ENCODE measurements around the gene POU5F1. TPM values are rescaled to one million over a fixed set of nuclear protein-coding genes. Genes with fewer than 3 reads are reported as not detected.

The POU5F1 gene
- polyA plus RNA-seq, 1 donor from 2014 or later, result not detected

GRCh38 chr6:31180500-31180899 lies 10.0 kb upstream of the POU5F1 start:
- Histone ChIP-seq H3K9me3 (ENCODE audit: low read length) (no peaks in the 10 kb centered on the region), H3K36me3 (ENCODE audit: insufficient read depth, low read length) (no peaks in the 10 kb centered on the region), H3K9me2 (ENCODE audit: insufficient read depth, low read length) (no peaks in the 10 kb centered on the region), H3K27me3 (ENCODE audit: insufficient read depth, low read depth, low read length) (no peaks in the 10 kb centered on the region), H4K20me1 (ENCODE audit: insufficient read depth) (no peaks in the 10 kb centered on the region), H3K9ac (ENCODE audit: low read length) (no peak overlapping the region), H3K27ac (ENCODE audit: low read length) (no peak overlapping the region), H2AFZ (ENCODE audit: low read depth, low read length) (no peak overlapping the region), H3K4me3 (ENCODE audit: low read length) (no peak overlapping the region), H3K4me2 (ENCODE audit: low read length) (no peak overlapping the region), H3K79me2 (replicated peaks; ENCODE audit: insufficient read depth, low read length) (no peaks in the 10 kb centered on the region), H3F3A (ENCODE audit: insufficient read depth, low read length, poor library complexity, severe bottlenecking) (no peaks in the 10 kb centered on the region)
- no peak for TF ChIP-seq EZH2 (IDR thresholded peaks at IDR 0.05; ENCODE audit: borderline replicate concordance, insufficient read depth, low read length, poor library complexity, severe bottlenecking)

GRCh38 chr6:31179896-31180295 lies 9.4 kb upstream of the POU5F1 start:
- H3K9ac ChIP-seq (ENCODE audit: low read length), result no peak overlapping the region
- no peak overlapping the region for H3K27ac ChIP-seq (ENCODE audit: low read length)
- H3K9me2 ChIP-seq (ENCODE audit: insufficient read depth, low read length), result no peaks in the 10 kb centered on the region
- TF ChIP-seq EZH2 (IDR thresholded peaks at IDR 0.05; ENCODE audit: borderline replicate concordance, insufficient read depth, low read length, poor library complexity, severe bottlenecking) (no peak), TAF1 (IDR thresholded peaks at IDR 0.05; ENCODE audit: low read depth) (no peak), EP300 (conservative IDR thresholded peaks at IDR 0.05; ENCODE audit: poor library complexity, severe bottlenecking) (no peak), MXI1 (conservative IDR thresholded peaks at IDR 0.05; ENCODE audit: poor library complexity, severe bottlenecking) (no peak), SMC3 (conservative IDR thresholded peaks at IDR 0.05; ENCODE audit: poor library complexity) (no peak), RAD21 (conservative IDR thresholded peaks at IDR 0.05) (no peak), CTCF (IDR thresholded peaks at IDR 0.05; ENCODE audit: poor library complexity, severe bottlenecking) (no peak), POLR2AphosphoS5 (IDR thresholded peaks at IDR 0.05) (no peak), REST (IDR thresholded peaks at IDR 0.05; ENCODE audit: borderline replicate concordance) (no peak)
- H3F3A ChIP-seq (ENCODE audit: insufficient read depth, low read length, poor library complexity, severe bottlenecking), result no peaks in the 10 kb centered on the region
- H3K4me3 ChIP-seq (ENCODE audit: low read length), result no peak overlapping the region
- H3K4me2 ChIP-seq (ENCODE audit: low read length), result no peak overlapping the region
- no peaks in the 10 kb centered on the region for H3K36me3 ChIP-seq (ENCODE audit: insufficient read depth, low read length)
- H3K27me3 ChIP-seq (ENCODE audit: insufficient read depth, low read depth, low read length), result no peaks in the 10 kb centered on the region
- H4K20me1 ChIP-seq (ENCODE audit: insufficient read depth), result no peaks in the 10 kb centered on the region
- H3K79me2 ChIP-seq (replicated peaks; ENCODE audit: insufficient read depth, low read length), result no peaks in the 10 kb centered on the region
- H3K9me3 ChIP-seq (ENCODE audit: low read length), result no peaks in the 10 kb centered on the region
- no peak overlapping the region for H2AFZ ChIP-seq (ENCODE audit: low read depth, low read length)

GRCh38 chr6:31179042-31179386 lies 8.5 kb upstream of the POU5F1 start:
- H3K9ac ChIP-seq (ENCODE audit: low read length), result no peak overlapping the region
- TF ChIP-seq REST (IDR thresholded peaks at IDR 0.05; ENCODE audit: borderline replicate concordance), result no peak
- no peak for TF ChIP-seq SMC3 (conservative IDR thresholded peaks at IDR 0.05; ENCODE audit: poor library complexity)
- TF ChIP-seq RAD21 (conservative IDR thresholded peaks at IDR 0.05), result no peak
- TF ChIP-seq CTCF (IDR thresholded peaks at IDR 0.05; ENCODE audit: poor library complexity, severe bottlenecking), result no peak
- no peak for TF ChIP-seq MXI1 (conservative IDR thresholded peaks at IDR 0.05; ENCODE audit: poor library complexity, severe bottlenecking)
- TF ChIP-seq POLR2AphosphoS5 (IDR thresholded peaks at IDR 0.05), result no peak
- TF ChIP-seq EP300 (conservative IDR thresholded peaks at IDR 0.05; ENCODE audit: poor library complexity, severe bottlenecking), result no peak
- TF ChIP-seq TAF1 (IDR thresholded peaks at IDR 0.05; ENCODE audit: low read depth), result no peak
- no peak for TF ChIP-seq EZH2 (IDR thresholded peaks at IDR 0.05; ENCODE audit: borderline replicate concordance, insufficient read depth, low read length, poor library complexity, severe bottlenecking)
- H3K9me2 ChIP-seq (ENCODE audit: insufficient read depth, low read length), result no peaks in the 10 kb centered on the region
- H3K79me2 ChIP-seq (replicated peaks; ENCODE audit: insufficient read depth, low read length), result no peaks in the 10 kb centered on the region
- H3F3A ChIP-seq (ENCODE audit: insufficient read depth, low read length, poor library complexity, severe bottlenecking), result no peaks in the 10 kb centered on the region
- no peaks in the 10 kb centered on the region for H3K9me3 ChIP-seq (ENCODE audit: low read length)
- H4K20me1 ChIP-seq (ENCODE audit: insufficient read depth), result no peaks in the 10 kb centered on the region
- H3K27me3 ChIP-seq (ENCODE audit: insufficient read depth, low read depth, low read length), result no peaks in the 10 kb centered on the region
- no peak overlapping the region for H3K4me2 ChIP-seq (ENCODE audit: low read length)
- H3K27ac ChIP-seq (ENCODE audit: low read length), result no peak overlapping the region
- no peak overlapping the region for H3K4me3 ChIP-seq (ENCODE audit: low read length)
- H3K36me3 ChIP-seq (ENCODE audit: insufficient read depth, low read length), result no peaks in the 10 kb centered on the region
- no peak overlapping the region for H2AFZ ChIP-seq (ENCODE audit: low read depth, low read length)

Data from neural cell (in vitro differentiated cells).